Keratinocyte (primary cell): ENCODE measurements around the gene DDX41. TPM values are rescaled to one million over a fixed set of nuclear protein-coding genes. Genes with fewer than 3 reads are reported as not detected.
"Not testable (repeated sequence)": the region's sequence is repeated elsewhere in the genome, so short reads cannot be mapped to it uniquely, and the experiment has no call there.

Experiments used
- DNase-seq: peaks from one replicate; pipeline ENCODE4 v3.0.0-alpha.2; 2011; ENCODE audit warnings: low read depth, missing footprints, low spot score
- FAIRE-seq: peaks from 2 replicates; lab custom pipeline; 2011; peaks lifted over from hg19 to GRCh38; lab: Jason Lieb, UNC
- H2AFZ ChIP-seq: 2 replicates; pipeline ENCODE4 v1.6.0; 2012; ENCODE audit warnings: low read length, control low read depth, inconsistent platforms; ENCODE audit not compliant: control insufficient read depth
- H3K27ac ChIP-seq: 2 replicates; pipeline ENCODE4 v1.5.1; 2011; ENCODE audit warnings: low read length; ENCODE audit not compliant: control insufficient read depth, insufficient read depth
- H3K27me3 ChIP-seq: 3 replicates; pipeline ENCODE4 v1.6.0; 2011; ENCODE audit warnings: low read length; ENCODE audit not compliant: control insufficient read depth, insufficient read depth; ENCODE audit errors: extremely low read depth
- H3K36me3 ChIP-seq, 2 experiments: 2 replicates in 1 of 2; 3 replicates in 1 of 2; pipeline ENCODE4 v1.5.1; 2011; ENCODE audit warnings: low read length in 2 of 2, mild to moderate bottlenecking in 1 of 2; ENCODE audit not compliant: control insufficient read depth in 2 of 2, insufficient read depth in 2 of 2; ENCODE audit errors: extremely low read depth in 1 of 2
- H3K4me1 ChIP-seq: 3 replicates; pipeline ENCODE4 v1.5.1; 2011; ENCODE audit warnings: low read length; ENCODE audit not compliant: control insufficient read depth, insufficient read depth; ENCODE audit errors: extremely low read depth
- H3K4me2 ChIP-seq: 3 replicates; pipeline ENCODE4 v1.6.0; 2011; ENCODE audit warnings: low read depth, low read length; ENCODE audit not compliant: control insufficient read depth, insufficient read depth; ENCODE audit errors: extremely low read depth
- H3K4me3 ChIP-seq, 3 experiments: fragments of 200-600 bp in 1 of 3; sonication (generic) in 1 of 3; 2 replicates in 2 of 3; 3 replicates in 1 of 3; pipeline ENCODE4 v1.5.1; 2011 to 2016; ENCODE audit warnings: low read length in 3 of 3, mild to moderate bottlenecking in 3 of 3, control low read depth in 2 of 3, inconsistent platforms in 1 of 3, low read depth in 1 of 3, mixed read lengths in 1 of 3, mixed run types in 1 of 3, moderate library complexity in 1 of 3; ENCODE audit not compliant: control insufficient read depth in 2 of 3, insufficient read depth in 2 of 3; ENCODE audit errors: extremely low read depth in 1 of 3
- H3K79me2 ChIP-seq: 2 replicates; pipeline ENCODE4 v1.6.0; 2012; ENCODE audit warnings: low read length; ENCODE audit not compliant: control insufficient read depth, insufficient read depth
- H3K9ac ChIP-seq: 3 replicates; pipeline ENCODE4 v1.6.0; 2011; ENCODE audit warnings: low read length; ENCODE audit not compliant: control insufficient read depth, insufficient read depth; ENCODE audit errors: extremely low read depth
- H3K9me1 ChIP-seq: 3 replicates; pipeline ENCODE4 v1.6.0; 2011; ENCODE audit warnings: low read length; ENCODE audit not compliant: control insufficient read depth, insufficient read depth; ENCODE audit errors: extremely low read depth
- H3K9me3 ChIP-seq: 2 replicates; pipeline ENCODE4 v1.5.1; 2012; ENCODE audit warnings: low read depth, low read length; ENCODE audit not compliant: control insufficient read depth
- H4K20me1 ChIP-seq: 3 replicates; pipeline ENCODE4 v1.6.0; 2011; ENCODE audit warnings: low read length; ENCODE audit not compliant: control insufficient read depth, insufficient read depth; ENCODE audit errors: extremely low read depth
- EZH2 ChIP-seq: IDR thresholded peaks from one replicate; pipeline ENCODE4 v1.6.1; 2012; ENCODE audit warnings: inconsistent platforms, mild to moderate bottlenecking, low read length, moderate library complexity
- dilution Hi-C: fragments of 300-500 bp; cut with MboI; formaldehyde crosslinking; loops from one replicate; pipeline ENCODE4 v1.7.0; 2020; ENCODE audit warnings: low sequenced_read_pairs; ENCODE audit not compliant: extremely low pct_ligation_motif_present
- polyA plus RNA-seq, 5 experiments: library from polyadenylated mRNA; depleted of rRNA in 3 of 5; stranded (reverse) in 3 of 5; stranded (forward) in 1 of 5; unstranded in 1 of 5; fragments of >200 nt; gene quantifications; 1 replicate in 1 of 5; 2 replicates in 3 of 5; 3 replicates in 1 of 5; pipeline versions ENCODE4 v1.2.1 to v1.2.3, GENCODE V29; 2011 to 2012; ENCODE audit warnings: missing spikeins in 2 of 5, low read depth in 1 of 5, low replicate concordance in 1 of 5
- TF ChIP-seq, protein P1 (sequence below), 3 experiments: IDR thresholded peaks in 1 of 3; conservative IDR thresholded peaks in 1 of 3; optimal IDR thresholded peaks in 1 of 3; 2 replicates in 2 of 3; 3 replicates in 1 of 3; pipeline versions ENCODE3 to v1.5.1; 2011; ENCODE audit warnings: low read length in 3 of 3, mild to moderate bottlenecking in 3 of 3, moderate library complexity in 2 of 3, control low read depth in 1 of 3, inconsistent platforms in 1 of 3; ENCODE audit not compliant: insufficient read depth in 2 of 3; ENCODE audit errors: extremely low read depth in 1 of 3

The DDX41 gene
- polyA plus RNA-seq, 1 donor (not counting 4 experiments of a cell fraction or from before 2014, with no cell fraction given) = 71.3 TPM

DNA sequence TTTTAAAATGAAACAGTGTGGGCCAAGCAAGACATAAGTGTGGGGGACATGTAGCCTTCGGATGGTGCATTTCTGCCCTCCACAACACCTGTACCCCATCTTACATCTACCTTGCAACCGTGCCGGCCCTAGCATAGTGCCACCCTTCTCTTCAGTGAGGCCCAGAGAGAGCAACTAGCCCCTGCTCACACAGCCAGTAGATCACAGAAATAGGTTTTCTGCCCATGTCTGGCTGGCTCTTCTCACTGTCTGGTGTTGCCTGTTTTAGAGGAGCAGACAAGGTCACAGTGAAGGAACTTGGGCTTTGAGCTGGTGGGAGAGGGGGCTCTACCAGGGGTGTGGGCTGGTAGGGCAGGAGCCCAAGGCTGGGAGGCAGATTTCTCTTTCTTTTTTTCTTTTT, 30.5 kb downstream of the DDX41 start:
- Histone ChIP-seq H3K4me2 (no peak overlapping the region), H3K9me3 (no peaks in the 10 kb centered on the region), H3K36me3 (peaks cover 48 to 57% of the 10 kb centered on the region in 2 experiments), H3K9me1 (no peaks in the 10 kb centered on the region), H4K20me1 (peaks cover 5% of the 10 kb centered on the region), H3K4me3 (no peak overlapping the region), H3K4me1 (no peaks in the 10 kb centered on the region), H3K79me2 (peaks cover 7% of the 10 kb centered on the region), H2AFZ (no peak overlapping the region), H3K27me3 (no peaks in the 10 kb centered on the region), H3K27ac (no peak overlapping the region), H3K9ac (no peak overlapping the region)
- no peak for FAIRE-seq
- no peak for TF ChIP-seq EZH2
- DNase-seq = no peak
- dilution Hi-C loops = no loop called here

DNA sequence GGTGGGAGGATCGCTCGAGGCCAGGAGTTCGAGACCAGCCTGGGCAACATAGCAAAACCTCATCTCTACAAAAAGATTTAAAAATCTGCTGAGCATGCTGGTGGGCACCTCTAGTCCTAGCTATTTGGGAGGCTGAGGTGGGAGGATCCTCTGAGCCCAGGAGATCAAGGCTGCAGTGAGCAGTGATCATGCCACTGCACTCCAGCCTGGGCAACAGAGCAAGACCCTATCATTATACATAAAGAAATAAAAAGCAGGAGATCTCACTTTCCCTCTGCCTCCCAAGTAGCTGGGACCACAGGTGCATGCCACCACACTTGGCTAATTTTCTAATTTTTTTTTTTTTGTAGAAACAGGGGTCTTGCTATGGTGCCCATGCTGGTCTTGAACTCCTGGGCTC, 31.0 kb downstream of the DDX41 start:
- DNase-seq, H4K20me1 ChIP-seq, H3K9me3 ChIP-seq, H3K9ac ChIP-seq, H3K4me3 ChIP-seq, H3K4me2 ChIP-seq, H2AFZ ChIP-seq, H3K4me1 ChIP-seq, H3K27me3 ChIP-seq, H3K27ac ChIP-seq, dilution Hi-C loops, H3K9me1 ChIP-seq, H3K79me2 ChIP-seq, FAIRE-seq: not testable (repeated sequence)
- peaks cover 46 to 52% of the 10 kb centered on the region in 2 experiments for H3K36me3 ChIP-seq

DNA sequence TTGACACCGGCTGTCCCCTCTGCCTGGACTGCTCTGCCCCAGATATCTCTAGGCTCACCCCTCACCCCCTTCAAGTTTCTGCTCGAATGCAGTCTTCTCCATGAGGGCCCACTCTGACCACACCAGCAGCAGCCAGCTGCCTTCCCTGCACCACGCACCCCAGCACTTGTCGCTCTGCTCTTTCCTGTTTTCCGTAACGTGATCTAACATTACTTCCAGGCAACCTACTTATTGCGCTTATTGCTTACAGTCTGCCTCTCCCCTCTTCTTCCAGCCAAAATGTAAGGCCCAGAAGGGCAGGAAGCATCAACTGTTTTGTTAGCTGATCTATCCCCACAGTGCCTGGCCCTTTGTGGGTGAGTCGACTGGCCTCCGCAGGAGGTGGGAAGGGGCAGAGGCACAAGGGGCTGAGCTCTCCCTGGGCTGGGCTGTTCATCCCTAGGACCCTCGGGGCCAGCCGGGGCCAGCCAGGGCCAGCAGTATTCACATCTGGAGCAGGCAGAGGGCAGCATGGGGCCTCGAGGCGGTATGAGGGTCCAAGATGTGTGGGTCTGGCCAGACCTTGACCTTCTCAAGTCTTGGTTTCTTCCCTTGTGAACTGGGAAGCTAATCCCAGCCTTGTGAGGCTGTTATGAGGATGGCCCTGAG, 31.7 kb downstream of the DDX41 start:
- Histone ChIP-seq H3K27me3 (no peaks in the 10 kb centered on the region), H3K9ac (no peak overlapping the region), H4K20me1 (peaks cover 4% of the 10 kb centered on the region), H3K4me1 (no peaks in the 10 kb centered on the region), H3K79me2 (peaks cover 3% of the 10 kb centered on the region), H3K9me3 (no peaks in the 10 kb centered on the region), H3K4me2 (no peak overlapping the region), H2AFZ (no peak overlapping the region), H3K4me3 (no peak overlapping the region), H3K9me1 (no peaks in the 10 kb centered on the region), H3K27ac (no peak overlapping the region), H3K36me3 (peaks cover 41 to 48% of the 10 kb centered on the region in 2 experiments)
- TF ChIP-seq, protein P1, sequence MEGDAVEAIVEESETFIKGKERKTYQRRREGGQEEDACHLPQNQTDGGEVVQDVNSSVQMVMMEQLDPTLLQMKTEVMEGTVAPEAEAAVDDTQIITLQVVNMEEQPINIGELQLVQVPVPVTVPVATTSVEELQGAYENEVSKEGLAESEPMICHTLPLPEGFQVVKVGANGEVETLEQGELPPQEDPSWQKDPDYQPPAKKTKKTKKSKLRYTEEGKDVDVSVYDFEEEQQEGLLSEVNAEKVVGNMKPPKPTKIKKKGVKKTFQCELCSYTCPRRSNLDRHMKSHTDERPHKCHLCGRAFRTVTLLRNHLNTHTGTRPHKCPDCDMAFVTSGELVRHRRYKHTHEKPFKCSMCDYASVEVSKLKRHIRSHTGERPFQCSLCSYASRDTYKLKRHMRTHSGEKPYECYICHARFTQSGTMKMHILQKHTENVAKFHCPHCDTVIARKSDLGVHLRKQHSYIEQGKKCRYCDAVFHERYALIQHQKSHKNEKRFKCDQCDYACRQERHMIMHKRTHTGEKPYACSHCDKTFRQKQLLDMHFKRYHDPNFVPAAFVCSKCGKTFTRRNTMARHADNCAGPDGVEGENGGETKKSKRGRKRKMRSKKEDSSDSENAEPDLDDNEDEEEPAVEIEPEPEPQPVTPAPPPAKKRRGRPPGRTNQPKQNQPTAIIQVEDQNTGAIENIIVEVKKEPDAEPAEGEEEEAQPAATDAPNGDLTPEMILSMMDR (optimal IDR thresholded peaks at IDR 0.05 in 1 of 3, IDR thresholded peaks at IDR 0.05 in 1 of 3, conservative IDR thresholded peaks at IDR 0.05 in 1 of 3; ENCODE audit: extremely low read depth in 1 of 3, insufficient read depth in 2 of 3, low read length in 3 of 3) = no peak
- TF ChIP-seq EZH2 = no peak
- FAIRE-seq (no peak), DNase-seq (no peak)
- dilution Hi-C loops = no loop called here
